HG02885 (cell line): ENCODE data around the gene FXYD7.

Source experiments
- ATAC-seq: cut with Tn5 transposase; IDR thresholded peaks from one replicate; pipeline ENCODE4 v1.9.1; 2021; ENCODE audit warnings: mild to moderate bottlenecking; ENCODE audit not compliant: unreplicated experiment, poor library complexity

The FXYD7 gene

GRCh38 chr19:35109395-35110112, 33.5 kb upstream of the FXYD7 start:
- no peak for ATAC-seq

- no peak for ATAC-seq
These were observed 32.1 kb upstream of the FXYD7 start for GRCh38 chr19:35110974-35111373.

- no peak for ATAC-seq
These were observed 29.9 kb upstream of the FXYD7 start for GRCh38 chr19:35112995-35113688.

- no peak for ATAC-seq
These were observed 28.5 kb upstream of the FXYD7 start for GRCh38 chr19:35114353-35115176.

GRCh38 chr19:35115177-35115951, 27.7 kb upstream of the FXYD7 start, which contains the start of gene FXYD3:
Gene FXYD3, plus strand, starts transcription at chr19:35115823. Its CDS starts 3,554 bp downstream, at chr19:35119377.
- no peak for ATAC-seq

GRCh38 chr19:35116072-35116801, 26.8 kb upstream of the FXYD7 start:
- no peak for ATAC-seq

GRCh38 chr19:35117116-35117515, 25.9 kb upstream of the FXYD7 start:
- ATAC-seq: no peak

GRCh38 chr19:35117799-35118198, 25.3 kb upstream of the FXYD7 start:
- no peak for ATAC-seq

GRCh38 chr19:35118268-35119020, 24.6 kb upstream of the FXYD7 start:
- ATAC-seq: no peak

GRCh38 chr19:35119091-35119490, 24.0 kb upstream of the FXYD7 start:
- no peak for ATAC-seq

GRCh38 chr19:35119578-35120155, 23.4 kb upstream of the FXYD7 start:
- no peak for ATAC-seq

GRCh38 chr19:35120492-35120891, 22.6 kb upstream of the FXYD7 start:
- no peak for ATAC-seq

GRCh38 chr19:35120898-35121297, 22.2 kb upstream of the FXYD7 start:
- no peak for ATAC-seq

GRCh38 chr19:35122687-35123551, 20.1 kb upstream of the FXYD7 start:
- ATAC-seq: no peak

GRCh38 chr19:35123573-35123972, 19.5 kb upstream of the FXYD7 start:
- no peak for ATAC-seq

- peak; percentile 77 for ATAC-seq
These were observed 18.7 kb upstream of the FXYD7 start for GRCh38 chr19:35124098-35125060.
